Umbilical cord (tissue), 2 donors: Measurements from ENCODE around the gene C6orf52. TPM values are rescaled to one million over a fixed set of nuclear protein-coding genes. Genes with fewer than 3 reads are reported as not detected.
"Not testable (repeated sequence)": the region's sequence is repeated elsewhere in the genome, so short reads cannot be mapped to it uniquely, and the experiment has no call there.

Experiments
- DNase-seq: peaks from one replicate; pipeline ENCODE4 v3.0.0-alpha.2; 2015; ENCODE audit warnings: low spot score
- total RNA-seq: library from RNA; depleted of rRNA; stranded (reverse); fragments of >200 nt; gene quantifications from one replicate; pipeline ENCODE4 v1.2.3, GENCODE V29; 2014; ENCODE audit warnings: low replicate concordance; ENCODE audit not compliant: insufficient read depth

C6orf52 gene
- total RNA-seq, 1 donor from 2014 or later, result not detected

- DNase-seq, result no peak
Measured at GRCh38 chr6:10696655-10697054, 2.2 kb upstream of the C6orf52 start.

- no peak for DNase-seq
Measured at GRCh38 chr6:10695086-10695657, 756 bp upstream of the C6orf52 start.

- no peak for DNase-seq
Measured at GRCh38 chr6:10692965-10693538, 1.4 kb downstream of the C6orf52 start.

GRCh38 chr6:10690651-10691445, 3.6 kb downstream of the C6orf52 start:
- no peak for DNase-seq

- no peak for DNase-seq
Measured at GRCh38 chr6:10687582-10687981, 6.8 kb downstream of the C6orf52 start.

GRCh38 chr6:10686901-10687300, 7.5 kb downstream of the C6orf52 start:
- no peak for DNase-seq

- no peak for DNase-seq
Measured at GRCh38 chr6:10685092-10685915, 9.1 kb downstream of the C6orf52 start.

- no peak for DNase-seq
Measured at GRCh38 chr6:10684618-10685017, 9.8 kb downstream of the C6orf52 start.

GRCh38 chr6:10682355-10682988, 11.9 kb downstream of the C6orf52 start:
- DNase-seq, result no peak

- no peak for DNase-seq
Measured at GRCh38 chr6:10681795-10682194, 12.6 kb downstream of the C6orf52 start.

GRCh38 chr6:10678456-10678855, 16.0 kb downstream of the C6orf52 start:
- no peak for DNase-seq

GRCh38 chr6:10676403-10676802, 18.0 kb downstream of the C6orf52 start:
- no peak for DNase-seq

- DNase-seq, result no peak
Measured at GRCh38 chr6:10668126-10668917, 26.1 kb downstream of the C6orf52 start.

GRCh38 chr6:10665595-10665994, 28.8 kb downstream of the C6orf52 start:
- not testable (repeated sequence) for DNase-seq

GRCh38 chr6:10662742-10663141, 31.7 kb downstream of the C6orf52 start:
- DNase-seq, result no peak

GRCh38 chr6:10662207-10662606, 32.2 kb downstream of the C6orf52 start:
- DNase-seq, result no peak

GRCh38 chr6:10660431-10661191, 33.8 kb downstream of the C6orf52 start:
- DNase-seq, result not testable (repeated sequence)

- no peak for DNase-seq
Measured at GRCh38 chr6:10659699-10660348, 34.6 kb downstream of the C6orf52 start.

- DNase-seq, result no peak
Measured at GRCh38 chr6:10658910-10659698, 35.3 kb downstream of the C6orf52 start.
